ENCODE measurements around the gene SRBD1. TPM values are rescaled to one million over a fixed set of nuclear protein-coding genes. Genes with fewer than 3 reads are reported as not detected.

Gene SRBD1
- total and polyA plus RNA-seq, 2 experiments from 2014 or later, result 27.4 to 46.3 TPM

DNA sequence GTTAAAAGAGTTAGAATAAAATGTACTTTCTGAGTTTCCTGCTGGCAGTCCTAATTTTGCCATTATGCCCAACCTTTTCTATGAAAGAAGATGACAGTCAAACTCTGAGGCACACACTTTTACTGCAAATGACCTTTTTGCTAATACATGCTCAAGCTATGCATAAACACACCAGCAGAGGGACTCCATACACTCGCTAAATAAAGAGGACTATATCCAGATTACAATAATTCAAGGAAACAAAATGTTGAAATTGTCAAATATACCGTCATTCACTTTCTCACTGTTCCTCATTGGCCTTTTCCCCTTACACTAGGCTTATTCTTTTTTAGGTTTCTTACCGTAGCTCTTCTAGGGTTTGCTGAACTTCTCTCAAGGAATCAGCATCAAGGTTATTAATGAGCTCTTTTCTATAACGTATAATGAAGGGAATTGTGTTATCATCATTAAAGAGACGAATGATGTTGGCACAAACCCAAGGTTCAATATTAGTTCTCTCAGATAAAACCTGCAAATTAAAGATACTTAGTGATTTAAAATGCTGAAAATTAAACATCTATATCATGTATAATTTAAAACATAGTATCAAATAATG is 25.7 kb downstream of the SRBD1 start:
- H3K4me3 ChIP-seq, result no peak overlapping the region
- no peaks in the 10 kb centered on the region for H3F3A ChIP-seq (replicated peaks; ENCODE audit: low read depth)
- TF ChIP-seq ZNF462 (CRISPR knock-in tag; IDR thresholded peaks at IDR 0.05), result no peak
- TF ChIP-seq EZH2 (IDR thresholded peaks at IDR 0.05; ENCODE audit: low read depth, unreplicated experiment), result no peak
- no peak for TF ChIP-seq JUNB (IDR thresholded peaks at IDR 0.05; ENCODE audit: unreplicated experiment)
- no peak for TF ChIP-seq NANOG (IDR thresholded peaks at IDR 0.05; ENCODE audit: borderline replicate concordance)
- TF ChIP-seq ZNF114 (CRISPR knock-in tag; IDR thresholded peaks at IDR 0.05), result no peak
- TF ChIP-seq REST (IDR thresholded peaks at IDR 0.05; ENCODE audit: unreplicated experiment), result no peak
- TF ChIP-seq, protein P1, sequence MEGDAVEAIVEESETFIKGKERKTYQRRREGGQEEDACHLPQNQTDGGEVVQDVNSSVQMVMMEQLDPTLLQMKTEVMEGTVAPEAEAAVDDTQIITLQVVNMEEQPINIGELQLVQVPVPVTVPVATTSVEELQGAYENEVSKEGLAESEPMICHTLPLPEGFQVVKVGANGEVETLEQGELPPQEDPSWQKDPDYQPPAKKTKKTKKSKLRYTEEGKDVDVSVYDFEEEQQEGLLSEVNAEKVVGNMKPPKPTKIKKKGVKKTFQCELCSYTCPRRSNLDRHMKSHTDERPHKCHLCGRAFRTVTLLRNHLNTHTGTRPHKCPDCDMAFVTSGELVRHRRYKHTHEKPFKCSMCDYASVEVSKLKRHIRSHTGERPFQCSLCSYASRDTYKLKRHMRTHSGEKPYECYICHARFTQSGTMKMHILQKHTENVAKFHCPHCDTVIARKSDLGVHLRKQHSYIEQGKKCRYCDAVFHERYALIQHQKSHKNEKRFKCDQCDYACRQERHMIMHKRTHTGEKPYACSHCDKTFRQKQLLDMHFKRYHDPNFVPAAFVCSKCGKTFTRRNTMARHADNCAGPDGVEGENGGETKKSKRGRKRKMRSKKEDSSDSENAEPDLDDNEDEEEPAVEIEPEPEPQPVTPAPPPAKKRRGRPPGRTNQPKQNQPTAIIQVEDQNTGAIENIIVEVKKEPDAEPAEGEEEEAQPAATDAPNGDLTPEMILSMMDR (conservative IDR thresholded peaks at IDR 0.05; ENCODE audit: low read depth in 2 of 2), result peak; percentile 40 to 69
- no peak overlapping the region for H3K4me2 ChIP-seq
- no peaks in the 10 kb centered on the region for H3K9me2 ChIP-seq (ENCODE audit: insufficient read depth)
- Mint-ChIP-seq H3K27me3 (ENCODE audit: insufficient read depth, low read depth, poor library complexity) (no peaks in the 10 kb centered on the region), H3K9me3 (no peaks in the 10 kb centered on the region; the same call in 2 of the 3 replicates), H3K4me3 (no peak overlapping the region), H3K27ac (no peak overlapping the region), H3K36me3 (ENCODE audit: low read depth) (peaks cover 7% of the 10 kb centered on the region), H3K4me1 (peaks cover 14% of the 10 kb centered on the region; the same call in 2 of the 3 replicates)
- H3K79me2 ChIP-seq (replicated peaks; ENCODE audit: insufficient read depth), result peaks cover 18% of the 10 kb centered on the region
- H3K4me1 ChIP-seq (ENCODE audit: insufficient read depth), result peaks cover 10% of the 10 kb centered on the region
- no peak overlapping the region for H3K27ac ChIP-seq (ENCODE audit: low read depth)
- no peak for ATAC-seq
- DNase-seq (ENCODE audit: low spot score), result peak; percentile 48
- H4K20me1 ChIP-seq (replicated peaks; ENCODE audit: insufficient read depth), result 0 out of 2 replicates have a peak, but pooled peaks cover 8% of the 10 kb centered on the region
- H2AFZ ChIP-seq, result no peak overlapping the region
- no peaks in the 10 kb centered on the region for H3K27me3 ChIP-seq (ENCODE audit: insufficient read depth)
- no peaks in the 10 kb centered on the region; the same call in 1 of the 2 replicates for H3K36me3 ChIP-seq (ENCODE audit: insufficient read depth)
